Left renal pelvis (tissue), 4 donors: ENCODE data around the gene MBNL2. TPM values are rescaled to one million over a fixed set of nuclear protein-coding genes. Genes with fewer than 3 reads are reported as not detected.

Source experiments
- DNase-seq, 4 donors: peaks; one replicate each; pipeline ENCODE4 v3.0.0-alpha.2; 2013; ENCODE audit warnings: low read depth in 4 of 4, low spot score in 3 of 4
- polyA plus RNA-seq, 4 donors: library from polyadenylated mRNA; unstranded; fragments of 120-200 nt; gene quantifications; one replicate each; pipeline ENCODE4 v1.2.1, GENCODE V29; 2013; ENCODE audit not compliant: insufficient read length in 4 of 4

Gene MBNL2
- polyA plus RNA-seq, 4 donors, result 59.9 to 78.3 (median 63.9) TPM

DNA sequence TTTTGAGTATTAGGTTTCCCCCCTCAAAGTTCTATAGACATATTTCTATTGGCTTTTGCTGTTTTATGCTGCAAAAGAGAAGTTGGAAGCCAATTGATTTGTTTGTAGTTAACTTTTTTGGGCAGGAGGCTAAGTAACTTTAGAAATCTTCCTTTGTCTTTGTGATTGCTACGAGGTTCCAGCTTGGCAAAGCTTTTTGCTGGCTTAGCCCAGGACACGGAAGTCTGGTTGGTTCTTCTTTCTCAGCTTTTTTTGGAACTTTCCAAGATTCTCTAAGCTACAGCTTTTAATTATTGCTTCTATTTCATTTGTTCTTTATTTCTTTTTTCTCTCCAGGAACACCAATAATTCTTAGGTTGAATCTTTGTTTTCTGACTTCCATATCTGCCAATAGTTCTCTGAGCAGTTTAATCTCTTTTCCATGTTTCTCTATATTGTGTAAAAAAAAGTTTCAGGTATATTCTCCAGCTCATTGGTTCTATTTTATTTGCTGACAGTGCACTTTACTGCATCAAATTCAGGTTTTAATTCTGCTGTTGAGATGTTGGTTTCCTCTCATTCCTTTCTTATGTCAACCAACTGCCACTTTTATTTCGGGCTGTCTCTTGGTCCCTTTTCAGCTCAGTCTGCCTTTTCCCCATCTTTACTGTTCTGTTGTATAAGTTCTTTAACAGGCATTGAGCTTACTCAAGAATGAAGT, 27.8 kb downstream of the MBNL2 start:
- DNase-seq, result no peak

DNA sequence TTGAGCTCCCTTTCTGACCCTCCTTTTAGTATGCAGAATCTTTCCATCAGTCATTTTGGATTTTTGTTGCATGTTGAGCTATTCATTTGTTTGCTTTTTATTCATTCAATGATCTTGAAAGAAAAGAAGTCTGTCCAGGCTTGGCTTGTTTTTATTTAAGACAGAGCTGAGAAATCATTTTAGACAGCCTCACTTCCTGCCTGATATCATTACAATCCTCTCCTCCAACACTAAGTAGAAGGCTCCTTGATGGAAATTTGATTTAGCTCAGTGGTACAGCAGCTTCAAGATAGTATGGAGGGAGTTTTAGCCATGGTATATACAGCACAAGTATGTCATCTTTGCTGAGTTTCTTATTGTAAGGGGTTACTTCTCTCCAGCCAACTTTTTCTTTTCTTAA, 28.4 kb downstream of the MBNL2 start:
- DNase-seq, result no peak

DNA sequence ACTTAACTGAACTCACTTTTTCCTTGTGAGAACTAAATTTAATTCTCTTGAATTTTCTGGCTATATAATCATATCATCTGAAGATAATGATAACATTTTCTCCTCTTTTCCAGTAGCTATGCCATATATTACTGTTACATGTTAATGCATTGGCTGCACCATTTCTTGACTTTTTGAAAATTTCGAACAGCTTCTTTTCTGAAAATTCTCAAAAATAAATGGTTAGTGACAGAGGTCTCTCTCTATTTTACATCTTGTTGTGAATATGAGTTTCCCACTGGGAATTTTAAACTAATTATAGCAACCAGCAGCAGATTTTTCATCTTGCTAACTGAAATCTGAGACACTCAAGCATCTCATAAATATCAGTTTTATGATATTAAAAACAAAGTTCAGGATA, 30.6 kb downstream of the MBNL2 start:
- DNase-seq, result no peak

DNA sequence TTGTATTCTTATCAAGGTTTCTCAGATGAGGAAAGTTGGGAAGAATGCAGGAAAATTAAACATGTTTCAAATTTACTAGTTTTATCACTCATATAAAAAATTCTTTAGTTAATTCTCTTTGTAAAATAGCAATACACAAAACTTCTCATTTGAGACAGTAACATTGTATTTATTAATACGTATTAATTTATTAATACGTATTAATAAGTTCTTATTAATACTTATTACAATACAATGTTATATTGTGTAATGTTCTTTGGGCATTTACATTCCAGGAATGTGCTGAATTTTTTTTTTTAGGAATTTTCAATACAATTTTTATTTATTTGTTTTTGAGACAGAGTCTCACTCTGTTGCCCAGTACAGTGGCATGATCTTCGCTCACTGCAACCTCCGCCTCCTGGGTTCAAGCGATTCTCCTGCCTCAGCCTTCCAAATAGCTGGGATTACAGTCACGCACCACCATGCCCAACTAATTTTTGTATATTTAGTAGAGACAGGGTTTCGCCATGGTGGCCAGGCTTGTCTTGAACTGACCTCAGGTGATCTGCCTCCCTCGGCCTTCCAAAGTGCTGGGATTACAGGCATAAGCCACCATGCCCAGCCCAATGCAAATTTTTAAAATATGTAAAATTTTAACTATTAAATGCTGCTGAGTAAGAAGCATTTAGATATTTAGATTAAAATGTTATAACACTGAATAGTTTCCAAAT, 31.6 kb downstream of the MBNL2 start:
- no peak for DNase-seq

DNA sequence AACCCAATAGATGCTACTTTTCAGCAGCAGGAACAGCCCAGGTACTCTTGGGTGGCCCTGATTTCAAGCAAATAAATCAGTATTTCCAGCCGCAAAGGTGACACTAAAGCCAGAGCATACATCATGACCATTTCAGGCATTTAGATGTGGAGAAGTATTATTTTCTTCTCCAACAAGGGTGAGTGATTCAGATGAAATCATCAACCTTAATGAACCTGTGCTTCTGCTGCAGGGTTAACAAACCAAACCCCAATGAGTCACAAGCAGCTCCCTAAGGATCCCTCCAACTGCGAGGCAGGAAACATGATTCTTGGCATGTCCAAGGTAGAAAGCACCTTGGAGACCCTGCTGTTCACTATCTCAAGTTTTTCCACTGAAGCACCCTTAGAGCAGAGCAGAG, 32.7 kb downstream of the MBNL2 start:
- no peak for DNase-seq

DNA sequence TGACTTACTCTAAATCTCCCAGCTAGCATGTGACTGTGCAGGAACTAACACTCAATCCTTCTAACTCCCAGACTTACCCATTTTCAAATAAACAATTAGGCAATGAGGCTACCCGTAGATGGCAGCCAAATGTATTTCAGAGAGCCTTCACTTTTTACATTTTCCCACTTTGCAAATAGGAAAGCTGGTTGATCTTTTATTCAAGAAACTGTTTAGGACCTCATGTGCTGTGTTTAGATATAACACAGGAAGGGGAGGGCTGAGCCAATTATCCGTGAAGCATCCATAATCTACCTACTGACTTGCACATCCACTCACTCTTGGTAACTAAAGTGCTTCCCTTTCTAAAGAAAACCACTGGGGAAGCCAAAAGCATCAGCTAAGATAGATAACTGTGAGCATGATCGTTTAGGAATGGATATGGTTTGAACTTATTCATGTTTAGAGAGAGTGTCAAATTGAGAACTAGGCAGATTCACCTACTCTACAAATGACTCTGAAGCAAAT, 33.4 kb downstream of the MBNL2 start:
- DNase-seq, result no peak

DNA sequence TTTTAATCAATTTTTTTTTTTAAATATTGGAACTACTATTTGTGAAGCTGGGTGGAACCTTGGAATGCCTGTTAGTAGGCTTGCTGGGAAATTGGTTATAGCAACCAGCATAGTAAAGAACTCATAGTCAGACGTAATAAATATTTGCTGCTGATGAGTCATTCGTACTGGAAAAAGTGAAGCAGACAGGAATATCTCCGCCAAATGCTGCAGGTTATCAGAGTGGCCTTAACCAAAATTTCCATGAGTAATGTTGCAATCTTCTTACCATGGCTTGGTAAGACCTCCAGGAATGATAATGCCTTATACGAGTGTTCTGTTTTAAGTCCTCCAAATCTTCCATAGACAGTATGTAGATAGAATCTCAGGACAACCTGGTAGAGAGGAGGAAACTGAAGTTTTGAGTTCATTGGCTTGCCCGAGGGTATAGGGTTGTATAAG, 34.2 kb downstream of the MBNL2 start:
- DNase-seq, result no peak

DNA sequence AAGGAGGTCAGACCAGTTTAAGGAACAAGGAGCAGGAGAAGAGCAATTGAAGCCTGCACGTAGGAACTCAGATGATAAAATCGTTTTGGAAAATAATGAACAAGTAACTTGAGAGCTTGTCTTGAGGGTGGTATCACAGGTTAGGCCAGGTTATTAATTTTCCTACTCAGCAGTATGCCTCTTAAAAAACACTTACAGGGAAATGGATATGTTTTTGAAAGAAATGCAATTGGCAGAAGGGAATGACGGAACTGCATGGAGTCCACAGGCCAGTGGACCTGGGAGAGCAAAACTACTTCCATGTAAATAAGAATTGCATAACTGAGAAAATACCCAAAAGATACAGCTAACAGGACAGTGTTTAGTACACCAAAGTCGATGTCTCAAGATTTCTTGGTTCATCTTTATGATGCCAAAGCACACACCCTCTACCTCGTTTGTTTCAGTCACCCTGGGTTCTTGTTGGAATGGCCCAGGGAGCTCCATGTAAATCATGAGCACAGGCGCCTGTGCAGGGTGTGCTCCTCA, 35.2 kb downstream of the MBNL2 start:
- DNase-seq, result no peak

DNA sequence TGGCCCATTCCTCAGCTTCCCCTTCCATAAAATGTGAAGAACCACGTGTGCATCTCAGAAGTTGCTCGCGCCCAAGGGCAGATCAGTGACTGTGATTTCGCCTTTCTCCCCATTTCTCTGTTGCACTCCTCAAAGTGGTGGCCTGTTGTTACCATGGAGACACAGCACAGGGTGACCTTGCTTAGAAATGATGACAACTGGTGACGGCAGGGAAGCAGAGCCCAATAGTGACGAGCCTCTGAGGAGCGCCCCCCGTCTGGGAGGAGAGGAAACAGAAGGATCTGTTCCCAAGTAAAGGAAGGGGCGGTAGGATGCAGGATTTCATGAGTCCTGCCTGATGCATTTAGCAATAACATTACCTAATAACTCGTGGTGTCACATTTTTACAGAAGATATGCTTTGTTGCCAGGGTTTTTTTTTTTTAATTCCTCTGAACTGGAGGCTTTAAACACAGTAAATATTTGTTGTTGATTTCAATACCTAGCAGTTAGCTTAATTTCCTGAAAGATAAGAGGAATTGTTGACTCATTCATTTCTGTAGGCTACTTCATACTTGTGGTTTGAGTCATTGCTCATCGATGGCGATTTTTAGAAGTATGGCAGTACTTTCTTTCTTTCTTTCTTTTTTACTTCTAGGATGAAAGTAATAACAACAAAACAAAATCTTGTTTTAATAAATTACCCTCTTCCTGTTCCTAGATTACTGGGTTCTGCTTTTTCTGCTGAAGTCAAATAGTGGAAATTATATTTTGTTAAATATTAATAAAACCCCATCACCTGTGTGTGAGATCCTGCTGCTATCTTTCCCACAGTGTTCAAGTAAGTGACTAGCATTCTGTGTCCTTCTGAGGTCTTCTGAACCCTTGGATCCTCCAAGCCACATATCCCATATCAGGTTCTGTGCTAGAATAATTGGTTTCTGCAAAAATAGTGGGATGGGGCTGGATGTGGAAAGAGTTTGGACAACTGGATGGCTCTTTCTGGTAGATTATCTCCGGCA, 36.0 kb downstream of the MBNL2 start:
- no peak for DNase-seq

DNA sequence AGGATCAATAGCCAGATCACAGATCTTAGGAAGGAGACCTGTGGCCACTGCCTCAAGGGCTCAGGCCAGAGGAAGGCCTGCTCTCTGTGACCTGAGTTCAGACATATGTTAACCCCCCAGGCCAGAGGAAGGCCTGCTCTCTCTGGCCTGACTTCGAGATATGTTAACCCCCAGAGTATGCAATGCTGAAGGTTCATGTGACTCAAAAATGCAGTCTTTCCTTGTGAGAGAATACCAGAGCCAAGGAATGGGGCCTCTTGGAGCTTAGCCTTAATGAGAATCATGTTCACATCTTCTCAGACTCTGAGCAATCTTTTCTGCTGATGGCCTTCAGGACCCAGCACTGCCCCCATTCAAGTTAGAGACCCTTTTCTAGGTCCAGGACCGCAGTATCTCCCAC, 36.7 kb downstream of the MBNL2 start:
- DNase-seq, result no peak

DNA sequence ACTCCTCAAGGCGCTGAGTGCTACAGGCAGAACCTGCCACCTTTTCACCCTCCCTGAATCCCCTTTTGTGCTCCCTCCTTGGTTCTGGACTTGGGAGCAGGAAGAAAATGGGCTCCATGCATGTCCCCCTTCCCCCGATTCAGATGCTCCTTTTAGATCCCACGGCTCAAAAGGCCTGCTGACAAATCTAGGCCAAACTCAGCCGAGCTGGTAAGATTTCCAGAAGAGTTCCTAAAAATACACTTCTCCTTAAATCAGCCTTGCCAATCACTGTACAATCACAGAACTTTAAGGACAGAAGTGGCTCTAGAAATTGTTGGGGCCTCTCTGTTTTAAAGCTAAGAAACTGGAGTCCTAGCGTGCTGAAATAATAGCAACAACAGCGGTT, 37.3 kb downstream of the MBNL2 start:
- DNase-seq, result no peak

DNA sequence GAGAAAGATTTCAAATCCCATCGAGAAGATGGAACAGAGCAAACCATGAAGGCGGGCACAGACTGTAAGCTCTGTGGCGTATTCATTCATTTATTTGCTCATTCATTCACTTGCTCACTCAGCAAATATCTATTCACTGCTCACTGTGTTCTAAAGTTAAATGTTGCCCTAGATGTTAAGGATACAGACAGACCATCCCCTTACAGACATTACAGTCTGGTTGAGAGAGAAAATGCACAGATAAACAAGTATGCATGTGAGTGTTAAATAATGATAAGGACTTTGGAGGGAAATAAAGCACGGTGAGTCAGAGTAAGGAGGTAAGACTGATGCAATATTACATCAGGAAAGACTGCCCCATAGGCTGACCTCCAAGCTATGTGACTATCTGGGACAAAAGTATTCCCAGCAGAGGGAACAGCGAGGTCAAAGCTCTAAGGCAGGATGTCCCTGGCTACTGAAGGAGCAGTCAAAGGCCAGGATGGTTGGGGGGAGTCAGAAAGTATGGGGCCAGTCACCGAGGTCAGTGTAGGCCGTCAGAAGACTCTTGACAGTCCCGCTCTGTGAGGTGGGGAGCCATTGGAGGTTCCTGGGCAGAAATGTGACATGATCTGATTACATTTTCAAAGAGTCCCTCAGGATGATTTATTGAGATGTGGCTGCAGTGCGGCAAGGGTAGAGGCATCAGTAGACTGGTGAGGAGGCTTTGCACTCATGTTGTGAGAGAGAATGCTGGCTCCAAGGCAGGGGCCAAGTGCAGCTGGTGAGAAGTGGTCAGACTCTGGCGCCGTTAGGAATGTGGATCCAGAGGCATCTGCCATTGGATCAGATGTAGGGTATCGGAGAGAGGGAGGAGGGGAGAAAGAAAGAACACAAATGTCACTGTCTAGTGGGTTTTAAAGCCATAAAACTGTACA, 37.9 kb downstream of the MBNL2 start:
- no peak for DNase-seq

DNA sequence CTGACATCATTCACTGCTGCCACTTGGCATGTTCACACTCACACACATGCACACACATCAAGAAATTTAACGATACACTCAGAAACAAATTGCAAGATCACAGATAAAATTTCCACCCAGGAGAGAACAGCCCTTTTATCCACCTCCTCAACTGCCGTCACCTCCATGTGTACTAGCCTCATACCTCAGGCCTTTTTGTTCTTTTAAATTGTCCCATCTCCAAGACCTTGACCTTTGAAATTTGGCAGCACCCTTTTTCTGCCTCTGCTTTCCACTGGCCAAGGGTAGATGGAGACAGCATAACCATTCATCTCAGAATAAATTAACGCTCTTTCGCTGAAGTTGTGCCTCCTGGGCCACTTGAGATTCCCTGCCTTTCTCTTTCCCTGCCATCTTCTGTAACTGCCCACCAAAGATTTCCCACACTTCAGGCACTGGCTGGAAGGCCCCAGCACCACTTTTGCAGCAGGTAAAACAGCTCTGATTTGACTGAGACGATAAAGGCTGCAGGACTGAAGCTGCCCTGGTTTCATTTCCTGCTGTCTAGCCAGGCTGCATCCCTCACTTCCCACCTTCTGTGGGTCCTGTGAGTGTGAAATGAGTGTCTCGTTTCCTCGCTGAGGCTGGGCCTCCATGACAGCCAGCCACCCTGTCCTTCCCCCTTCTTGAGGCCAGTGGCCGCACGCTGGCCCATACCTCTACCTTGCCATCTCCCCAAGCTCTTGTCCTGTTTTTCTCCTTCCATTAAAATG, 39.3 kb downstream of the MBNL2 start:
- no peak for DNase-seq

DNA sequence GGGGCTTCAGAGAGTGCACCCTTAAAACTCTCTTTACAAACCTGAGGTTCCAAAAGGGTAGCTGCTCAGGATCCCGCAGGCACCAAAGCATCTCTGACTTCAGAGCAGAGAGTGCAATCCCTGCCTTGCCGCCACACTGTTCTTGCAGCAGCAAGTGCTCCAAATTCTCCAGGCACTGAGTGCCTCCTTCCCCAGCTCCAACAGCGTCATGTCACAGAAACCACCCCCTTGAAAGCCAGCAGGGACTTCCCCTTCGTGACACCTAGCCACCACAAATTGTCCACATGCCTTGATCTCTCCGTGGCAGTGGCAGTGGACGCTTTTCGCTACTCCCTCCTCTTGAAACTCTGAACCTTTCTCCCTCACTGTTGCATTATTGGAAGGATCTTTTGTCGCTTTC, 39.9 kb downstream of the MBNL2 start:
- DNase-seq, result no peak

DNA sequence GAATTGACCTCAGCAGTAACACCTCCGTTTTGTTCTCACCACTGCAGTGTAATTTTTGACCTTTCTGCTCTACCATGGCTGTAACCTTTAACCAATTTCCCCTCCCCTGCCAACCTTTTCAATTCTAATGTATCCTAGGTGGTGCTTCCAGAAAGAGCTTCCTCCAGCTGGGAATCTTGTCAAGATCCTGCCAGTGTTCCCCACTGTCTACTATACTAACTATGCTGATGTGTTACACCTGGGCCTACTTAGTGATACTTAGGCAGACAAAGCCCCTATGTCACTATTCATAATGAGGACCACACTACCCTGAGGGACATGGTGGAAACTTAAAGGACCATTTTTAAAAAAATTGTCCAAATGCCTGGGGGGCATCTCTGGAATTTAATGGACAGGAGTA, 41.0 kb downstream of the MBNL2 start:
- no peak for DNase-seq

DNA sequence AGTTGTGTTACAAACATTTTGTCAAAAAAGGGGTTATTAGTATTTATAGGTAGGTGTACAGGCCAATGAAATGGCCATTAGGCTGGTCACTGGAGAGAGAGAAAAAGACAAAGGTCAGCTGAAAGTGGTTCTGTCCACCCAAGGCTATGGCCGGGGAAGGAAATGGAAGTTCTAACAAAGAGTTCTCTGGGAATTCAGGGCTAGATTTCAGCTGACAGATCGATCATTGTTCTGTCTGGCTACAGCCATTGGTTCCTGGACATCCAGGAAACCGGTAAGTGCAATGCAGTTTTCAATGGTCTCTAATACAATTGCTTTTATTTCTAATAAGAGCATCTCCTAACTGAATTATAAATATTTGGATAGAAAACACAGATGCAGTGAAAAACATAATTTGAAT, 42.5 kb downstream of the MBNL2 start:
- DNase-seq, result no peak

DNA sequence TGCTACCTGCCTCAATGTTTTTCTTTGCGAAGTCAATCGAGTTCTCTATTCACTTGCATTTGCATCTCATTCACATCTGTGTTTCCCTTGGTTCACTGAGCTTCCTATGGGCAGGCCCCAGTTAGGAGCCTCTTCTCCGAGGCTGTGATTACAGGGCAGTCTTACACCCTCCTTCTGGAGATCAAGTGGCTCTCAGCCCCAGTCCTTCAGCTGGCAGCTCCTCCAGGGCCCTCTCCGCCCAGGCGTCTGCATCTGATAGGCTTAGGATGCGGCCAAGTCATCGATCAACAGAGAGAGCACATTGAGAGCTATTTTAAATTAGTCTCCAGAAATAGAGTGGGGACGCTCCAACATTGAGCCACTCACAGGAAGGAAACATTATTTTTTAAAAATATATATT, 44.2 kb downstream of the MBNL2 start:
- no peak for DNase-seq

DNA sequence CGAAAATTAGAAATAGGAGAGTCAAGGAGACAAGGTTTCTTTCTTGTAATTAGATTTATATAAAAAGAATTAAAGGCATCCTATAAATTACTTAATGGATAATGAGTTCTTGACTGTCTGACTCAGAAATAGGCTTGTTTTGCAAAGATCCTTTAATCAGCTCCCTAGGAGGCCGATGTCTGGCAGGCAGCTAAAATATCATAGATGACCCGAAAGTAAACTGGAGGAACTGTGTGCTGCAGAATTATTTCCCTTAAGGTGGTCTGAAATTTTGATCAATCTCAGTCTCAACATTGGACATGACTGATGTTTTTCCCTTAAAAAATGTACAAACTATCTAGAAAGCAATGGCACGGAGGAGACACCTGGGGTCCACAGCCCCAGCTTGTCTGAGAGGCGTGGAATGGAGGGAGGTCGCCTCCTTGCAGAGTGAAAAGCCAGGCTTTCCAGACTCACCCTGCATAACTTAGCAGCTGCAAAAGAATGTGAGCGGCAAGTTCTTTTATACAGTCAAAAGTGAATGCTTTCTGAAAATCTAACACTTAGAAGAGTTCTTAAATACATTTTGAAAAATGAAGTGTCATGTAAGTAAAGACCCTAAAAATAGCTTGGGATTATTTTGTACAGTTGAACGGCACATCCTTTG, 44.8 kb downstream of the MBNL2 start:
- no peak for DNase-seq
